ENCODE results near the gene SLIT1.

The SLIT1 gene

GRCh38 chr10:97159646-97160305, 26.0 kb downstream of the SLIT1 start:
- no peak for TF ChIP-seq POLR2AphosphoS5 (IDR thresholded peaks at IDR 0.05; ENCODE audit: borderline replicate concordance, low read depth, low read length)
- TF ChIP-seq FOXP2 (optimal IDR thresholded peaks at IDR 0.05; ENCODE audit: control extremely low read depth, extremely low read length, insufficient read depth): no peak
- no peak for TF ChIP-seq EZH2 (IDR thresholded peaks at IDR 0.05)
- no peak overlapping the region for H3K4me3 ChIP-seq

DNA sequence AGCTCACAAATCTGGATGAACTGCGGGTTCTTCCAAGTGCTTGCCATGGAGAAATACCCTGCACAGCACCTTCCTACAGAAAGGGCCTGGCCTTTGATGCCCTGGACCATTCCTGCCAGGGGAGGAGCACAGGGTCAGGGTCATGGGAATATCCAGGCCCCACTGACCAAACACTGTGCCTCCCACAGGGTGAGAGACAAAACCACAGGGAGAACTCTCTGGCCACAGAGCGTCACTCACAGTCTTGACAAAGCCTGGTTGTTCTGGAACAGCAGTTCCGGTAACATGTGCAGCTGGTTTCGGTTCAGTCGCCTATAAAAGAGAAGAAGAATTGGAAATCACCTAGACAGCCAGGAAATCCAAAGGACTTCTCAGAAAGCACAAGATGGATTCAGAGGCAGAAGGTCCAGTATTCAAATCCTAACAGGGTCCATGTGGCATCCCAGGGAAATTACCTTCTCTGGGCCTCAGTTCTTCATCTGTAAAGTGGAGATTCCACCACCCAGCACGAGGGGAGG, 28.1 kb downstream of the SLIT1 start:
- Histone ChIP-seq H3K36me3 (ENCODE audit: insufficient read depth, low read length) (no peaks in the 10 kb centered on the region), H3K9me3 (ENCODE audit: low read depth, low read length) (no peaks in the 10 kb centered on the region), H3K27ac (no peak overlapping the region), H3K4me3 (no peak overlapping the region), H3K9ac (ENCODE audit: insufficient read length) (no peak overlapping the region)
- TF ChIP-seq EZH2 (IDR thresholded peaks at IDR 0.05) (no peak), POLR2AphosphoS5 (IDR thresholded peaks at IDR 0.05; ENCODE audit: borderline replicate concordance, low read depth, low read length) (no peak), FOXP2 (optimal IDR thresholded peaks at IDR 0.05; ENCODE audit: control extremely low read depth, extremely low read length, insufficient read depth) (no peak)
- no peak for DNase-seq (ENCODE audit: low read depth, low spot score)

More at GRCh38 chr10:97159646-97160305, 26.0 kb downstream of the SLIT1 start:
- no peak overlapping the region for H3K9ac ChIP-seq (ENCODE audit: insufficient read length)
- H3K36me3 ChIP-seq (ENCODE audit: insufficient read depth, low read length): no peaks in the 10 kb centered on the region
- H3K9me3 ChIP-seq (ENCODE audit: low read depth, low read length): no peaks in the 10 kb centered on the region
- no peak for DNase-seq (ENCODE audit: low read depth, low spot score)
- no peak overlapping the region for H3K27ac ChIP-seq

GRCh38 chr10:97154781-97155180, 31.0 kb downstream of the SLIT1 start:
- Histone ChIP-seq H3K9me3 (ENCODE audit: low read depth, low read length) (no peaks in the 10 kb centered on the region), H3K4me3 (no peak overlapping the region), H3K9ac (ENCODE audit: insufficient read length) (no peak overlapping the region), H3K27ac (no peak overlapping the region), H3K36me3 (ENCODE audit: insufficient read depth, low read length) (no peaks in the 10 kb centered on the region)
- no peak for TF ChIP-seq FOXP2 (optimal IDR thresholded peaks at IDR 0.05; ENCODE audit: control extremely low read depth, extremely low read length, insufficient read depth)
- TF ChIP-seq POLR2AphosphoS5 (IDR thresholded peaks at IDR 0.05; ENCODE audit: borderline replicate concordance, low read depth, low read length): no peak
- TF ChIP-seq EZH2 (IDR thresholded peaks at IDR 0.05): no peak
- DNase-seq (ENCODE audit: low read depth, low spot score): no peak

- no peak overlapping the region for H3K9ac ChIP-seq (ENCODE audit: insufficient read length)
- no peaks in the 10 kb centered on the region for H3K9me3 ChIP-seq (ENCODE audit: low read depth, low read length)
- DNase-seq (ENCODE audit: low read depth, low spot score): no peak
- no peaks in the 10 kb centered on the region for H3K36me3 ChIP-seq (ENCODE audit: insufficient read depth, low read length)
- H3K4me3 ChIP-seq: no peak overlapping the region
- TF ChIP-seq POLR2AphosphoS5 (IDR thresholded peaks at IDR 0.05; ENCODE audit: borderline replicate concordance, low read depth, low read length) (no peak), EZH2 (IDR thresholded peaks at IDR 0.05) (no peak), FOXP2 (optimal IDR thresholded peaks at IDR 0.05; ENCODE audit: control extremely low read depth, extremely low read length, insufficient read depth) (no peak)
- H3K27ac ChIP-seq: no peak overlapping the region
These were observed 31.6 kb downstream of the SLIT1 start for GRCh38 chr10:97154162-97154561.

- no peak overlapping the region for H3K27ac ChIP-seq
- no peaks in the 10 kb centered on the region for H3K9me3 ChIP-seq (ENCODE audit: low read depth, low read length)
- H3K36me3 ChIP-seq (ENCODE audit: insufficient read depth, low read length): no peaks in the 10 kb centered on the region
- H3K4me3 ChIP-seq: no peak overlapping the region
- no peak for DNase-seq (ENCODE audit: low read depth, low spot score)
- no peak overlapping the region for H3K9ac ChIP-seq (ENCODE audit: insufficient read length)
- no peak for TF ChIP-seq FOXP2 (optimal IDR thresholded peaks at IDR 0.05; ENCODE audit: control extremely low read depth, extremely low read length, insufficient read depth)
- TF ChIP-seq EZH2 (IDR thresholded peaks at IDR 0.05): no peak
- TF ChIP-seq POLR2AphosphoS5 (IDR thresholded peaks at IDR 0.05; ENCODE audit: borderline replicate concordance, low read depth, low read length): no peak
These were observed 32.4 kb downstream of the SLIT1 start for GRCh38 chr10:97153270-97153850.

GRCh38 chr10:97151307-97151914, 34.3 kb downstream of the SLIT1 start:
- no peaks in the 10 kb centered on the region for H3K9me3 ChIP-seq (ENCODE audit: low read depth, low read length)
- no peak overlapping the region for H3K27ac ChIP-seq
- no peak overlapping the region for H3K9ac ChIP-seq (ENCODE audit: insufficient read length)
- H3K4me3 ChIP-seq: no peak overlapping the region
- H3K36me3 ChIP-seq (ENCODE audit: insufficient read depth, low read length): no peaks in the 10 kb centered on the region
- TF ChIP-seq EZH2 (IDR thresholded peaks at IDR 0.05): no peak
- TF ChIP-seq POLR2AphosphoS5 (IDR thresholded peaks at IDR 0.05; ENCODE audit: borderline replicate concordance, low read depth, low read length): no peak
- TF ChIP-seq FOXP2 (optimal IDR thresholded peaks at IDR 0.05; ENCODE audit: control extremely low read depth, extremely low read length, insufficient read depth): no peak
- no peak for DNase-seq (ENCODE audit: low read depth, low spot score)

GRCh38 chr10:97150616-97151015, 35.1 kb downstream of the SLIT1 start:
- no peak overlapping the region for H3K27ac ChIP-seq
- H3K9ac ChIP-seq (ENCODE audit: insufficient read length): no peak overlapping the region
- no peak for TF ChIP-seq POLR2AphosphoS5 (IDR thresholded peaks at IDR 0.05; ENCODE audit: borderline replicate concordance, low read depth, low read length)
- no peak for TF ChIP-seq FOXP2 (optimal IDR thresholded peaks at IDR 0.05; ENCODE audit: control extremely low read depth, extremely low read length, insufficient read depth)
- no peak for TF ChIP-seq EZH2 (IDR thresholded peaks at IDR 0.05)
- H3K36me3 ChIP-seq (ENCODE audit: insufficient read depth, low read length): no peaks in the 10 kb centered on the region
- no peak for DNase-seq (ENCODE audit: low read depth, low spot score)
- H3K9me3 ChIP-seq (ENCODE audit: low read depth, low read length): no peaks in the 10 kb centered on the region
- H3K4me3 ChIP-seq: no peak overlapping the region

DNA sequence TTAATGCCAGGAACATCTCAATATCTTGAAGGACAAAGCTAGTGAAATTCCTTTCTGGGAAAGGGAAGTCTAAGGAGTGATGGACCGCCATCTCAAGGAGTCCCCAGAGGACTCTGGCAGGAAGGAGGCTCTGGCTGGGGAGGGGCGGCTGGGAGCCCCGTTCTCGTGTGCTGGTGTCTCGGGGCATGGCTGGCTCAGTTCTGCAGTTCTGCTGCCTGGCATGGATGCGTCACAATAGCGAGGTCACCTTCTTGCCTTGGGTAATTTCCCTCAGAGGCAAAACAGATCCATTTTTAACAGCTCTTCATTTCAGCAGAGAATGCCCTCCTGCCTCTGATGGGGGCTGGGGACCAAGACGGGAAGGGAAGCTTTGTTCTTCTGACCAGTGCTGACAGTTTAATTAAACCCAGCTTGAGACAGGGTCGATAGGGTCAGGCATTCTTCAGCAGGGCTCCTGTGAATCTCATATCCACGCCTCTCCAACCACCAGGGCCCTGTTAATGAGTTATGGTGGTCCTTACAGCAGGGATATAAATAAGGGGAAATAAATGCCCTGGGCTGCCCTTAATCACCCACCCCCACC, 35.7 kb downstream of the SLIT1 start:
- Histone ChIP-seq H3K4me3 (no peak overlapping the region), H3K9me3 (ENCODE audit: low read depth, low read length) (no peaks in the 10 kb centered on the region), H3K9ac (ENCODE audit: insufficient read length) (no peak overlapping the region), H3K27ac (no peak overlapping the region), H3K36me3 (ENCODE audit: insufficient read depth, low read length) (no peaks in the 10 kb centered on the region)
- TF ChIP-seq POLR2AphosphoS5 (IDR thresholded peaks at IDR 0.05; ENCODE audit: borderline replicate concordance, low read depth, low read length): no peak
- DNase-seq (ENCODE audit: low read depth, low spot score): no peak

Data from SK-N-MC (cell line).